Mesodermal cell (in vitro differentiated cells): ENCODE measurements around the gene CLTCL1.

ENCODE experiments used
- H3K27ac ChIP-seq: 2 replicates; pipeline ENCODE4 v1.7.0; 2013; ENCODE audit warnings: mild to moderate bottlenecking, low read depth, low read length, moderate library complexity; ENCODE audit not compliant: severe bottlenecking
- H3K36me3 ChIP-seq: 2 replicates; pipeline ENCODE4 v1.7.1; 2013; ENCODE audit warnings: mild to moderate bottlenecking, low read length, moderate library complexity; ENCODE audit not compliant: control insufficient read depth, insufficient read depth
- H3K4me1 ChIP-seq: one replicate; pipeline ENCODE4 v1.7.1; 2013; ENCODE audit warnings: mild to moderate bottlenecking, low read length; ENCODE audit not compliant: insufficient read depth, control insufficient read depth, poor library complexity, severe bottlenecking
- H3K4me3 ChIP-seq: 2 replicates; pipeline ENCODE4 v1.7.0; 2013; ENCODE audit warnings: low read length, control low read depth, mild to moderate bottlenecking; ENCODE audit not compliant: insufficient read depth, poor library complexity, severe bottlenecking; ENCODE audit errors: extremely low read depth
- H3K9me3 ChIP-seq: 2 replicates; pipeline ENCODE4 v1.7.1; 2013; ENCODE audit warnings: mild to moderate bottlenecking, low read length, moderate library complexity; ENCODE audit not compliant: control insufficient read depth
- WGBS, 2 experiments: methylation state at CpG; one replicate each; pipeline ENCODE4 v1.1.5; 2013; ENCODE audit warnings: missing lambda C conversion rate in 2 of 2; ENCODE audit not compliant: insufficient coverage in 2 of 2; 5-methylcytosine and 5-hydroxymethylcytosine counted together

Gene CLTCL1

GRCh38 chr22:19218541-19219233, 72.8 kb downstream of the CLTCL1 start:
- H3K27ac ChIP-seq = no peak overlapping the region
- 77 to 90% methylated on average over 3 of the region's 5 CpGs for WGBS, 2 experiments

GRCh38 chr22:19216579-19216978, 74.9 kb downstream of the CLTCL1 start:
- Histone ChIP-seq H3K4me3 (no peak overlapping the region), H3K9me3 (no peaks in the 10 kb centered on the region), H3K27ac (no peak overlapping the region), H3K4me1 (no peaks in the 10 kb centered on the region), H3K36me3 (peaks cover 26% of the 10 kb centered on the region)
- 92 to 93% methylated on average over 2 to 4 of the region's 5 CpGs for WGBS, 2 experiments

More at GRCh38 chr22:19218541-19219233, 72.8 kb downstream of the CLTCL1 start:
- peaks cover 41% of the 10 kb centered on the region for H3K36me3 ChIP-seq
- no peaks in the 10 kb centered on the region for H3K9me3 ChIP-seq
- no peaks in the 10 kb centered on the region for H3K4me1 ChIP-seq
- H3K4me3 ChIP-seq = no peak overlapping the region

GRCh38 chr22:19215360-19215759, 76.2 kb downstream of the CLTCL1 start:
- no peak overlapping the region for H3K4me3 ChIP-seq
- peaks cover 15% of the 10 kb centered on the region for H3K36me3 ChIP-seq
- no peak overlapping the region for H3K27ac ChIP-seq
- WGBS, 2 experiments = 93 to 97% methylated on average over 12 to 14 of the region's 14 CpGs
- H3K4me1 ChIP-seq = no peaks in the 10 kb centered on the region
- no peaks in the 10 kb centered on the region for H3K9me3 ChIP-seq

GRCh38 chr22:19214078-19214473, 77.4 kb downstream of the CLTCL1 start:
- WGBS, 2 experiments = 26 to 34% methylated on average over 2 to 3 of the region's 4 CpGs
- Histone ChIP-seq H3K9me3 (no peaks in the 10 kb centered on the region), H3K36me3 (peaks cover 18% of the 10 kb centered on the region), H3K4me1 (no peaks in the 10 kb centered on the region), H3K4me3 (no peak overlapping the region), H3K27ac (no peak overlapping the region)

- no peak overlapping the region for H3K4me3 ChIP-seq
Measured at GRCh38 chr22:19213442-19214077, 78.0 kb downstream of the CLTCL1 start.

GRCh38 chr22:19213001-19213400, 78.5 kb downstream of the CLTCL1 start:
- Histone ChIP-seq H3K9me3 (no peaks in the 10 kb centered on the region), H3K4me3 (no peak overlapping the region), H3K27ac (no peak overlapping the region), H3K36me3 (peaks cover 23% of the 10 kb centered on the region), H3K4me1 (no peaks in the 10 kb centered on the region)
- WGBS, 2 experiments = 80% methylated on average over 1 of the region's 1 CpG; no CpG with 5 or more reads in 1 of the 2 experiments

More at GRCh38 chr22:19213442-19214077, 78.0 kb downstream of the CLTCL1 start:
- Histone ChIP-seq H3K36me3 (peaks cover 19% of the 10 kb centered on the region), H3K4me1 (no peaks in the 10 kb centered on the region), H3K27ac (no peak overlapping the region), H3K9me3 (no peaks in the 10 kb centered on the region)
- WGBS, 2 experiments = 30 to 34% methylated on average over 5 of the region's 9 CpGs

GRCh38 chr22:19212302-19212870, 79.1 kb downstream of the CLTCL1 start:
- whole genome bisulfite sequencing, 2 experiments = 92 to 100% methylated on average over 1 of the region's 1 CpG
- Histone ChIP-seq H3K4me1 (no peaks in the 10 kb centered on the region), H3K27ac (no peak overlapping the region), H3K36me3 (peaks cover 23% of the 10 kb centered on the region), H3K9me3 (no peaks in the 10 kb centered on the region), H3K4me3 (no peak overlapping the region)

- Histone ChIP-seq H3K4me3 (no peak overlapping the region), H3K4me1 (no peaks in the 10 kb centered on the region), H3K9me3 (no peaks in the 10 kb centered on the region), H3K27ac (no peak overlapping the region), H3K36me3 (peaks cover 14% of the 10 kb centered on the region)
- 95 to 96% methylated on average over 12 to 13 of the region's 14 CpGs for WGBS, 2 experiments
Measured at GRCh38 chr22:19210188-19210587, 81.3 kb downstream of the CLTCL1 start.

- no peak overlapping the region for H3K27ac ChIP-seq
- H3K36me3 ChIP-seq = peaks cover 11% of the 10 kb centered on the region
- no peaks in the 10 kb centered on the region for H3K9me3 ChIP-seq
- H3K4me1 ChIP-seq = no peaks in the 10 kb centered on the region
- no peak overlapping the region for H3K4me3 ChIP-seq
- WGBS, 2 experiments = 75 to 84% methylated on average over 1 to 3 of the region's 4 CpGs
Measured at GRCh38 chr22:19208287-19208847, 83.2 kb downstream of the CLTCL1 start.

- peaks cover 11% of the 10 kb centered on the region for H3K36me3 ChIP-seq
- H3K4me1 ChIP-seq = no peaks in the 10 kb centered on the region
- no peak overlapping the region for H3K27ac ChIP-seq
- H3K4me3 ChIP-seq = no peak overlapping the region
- no peaks in the 10 kb centered on the region for H3K9me3 ChIP-seq
- WGBS, 2 experiments = 82 to 95% methylated on average over 5 of the region's 5 CpGs
Measured at GRCh38 chr22:19207884-19208283, 83.6 kb downstream of the CLTCL1 start.
